Glutamatergic neuron (in vitro differentiated cells): ENCODE data around the gene FKBP14. TPM values are rescaled to one million over a fixed set of nuclear protein-coding genes. Genes with fewer than 3 reads are reported as not detected.
A peak's percentile ranks its signal among the peaks of the same experiment; 100 is the strongest.

Source experiments
- DNase-seq: peaks from one replicate; pipeline ENCODE4 v3.0.0; 2022
- H3K27ac Mint-ChIP-seq: one replicate; pipeline ENCODE4 v1.8.0; 2020; ENCODE audit warnings: mild to moderate bottlenecking, mixed read lengths, inconsistent platforms; ENCODE audit not compliant: unreplicated experiment
- H3K27me3 Mint-ChIP-seq: one replicate; pipeline ENCODE4 v1.8.0; 2020; ENCODE audit warnings: mild to moderate bottlenecking, moderate library complexity, mixed read lengths, inconsistent platforms; ENCODE audit not compliant: unreplicated experiment
- H3K36me3 Mint-ChIP-seq: one replicate; pipeline ENCODE4 v1.8.0; 2020; ENCODE audit warnings: mild to moderate bottlenecking, mixed read lengths, inconsistent platforms; ENCODE audit not compliant: unreplicated experiment
- H3K4me1 Mint-ChIP-seq: one replicate; pipeline ENCODE4 v1.8.0; 2020; ENCODE audit warnings: mild to moderate bottlenecking, low read depth, mixed read lengths, inconsistent platforms; ENCODE audit not compliant: unreplicated experiment
- H3K4me3 Mint-ChIP-seq: one replicate; pipeline ENCODE4 v1.8.0; 2020; ENCODE audit warnings: mild to moderate bottlenecking, mixed read lengths, inconsistent platforms; ENCODE audit not compliant: unreplicated experiment
- H3K9me3 Mint-ChIP-seq: one replicate; pipeline ENCODE4 v1.8.0; 2020; ENCODE audit warnings: mild to moderate bottlenecking, moderate library complexity, mixed read lengths, inconsistent platforms; ENCODE audit not compliant: unreplicated experiment
- CTCF ChIP-seq: fragments of 200-600 bp; sonication (generic); IDR thresholded peaks from one replicate; pipeline ENCODE4 v1.5.0; 2021; ENCODE audit not compliant: partially characterized antibody, unreplicated experiment
- total RNA-seq: library from RNA; stranded (reverse); fragmentation: NEBNext Ultra II Directional; extraction: Animal tissue kit (Norgen Biotek cat#: 25700); gene quantifications from one replicate; pipeline ENCODE4 v1.2.1, GENCODE V29; 2021; ENCODE audit not compliant: unreplicated experiment

The FKBP14 gene
- total RNA-seq, 1 donor from 2014 or later: 6.8 TPM

- DNase-seq: peak; percentile 73
- H3K27me3 Mint-ChIP-seq: peaks cover 7% of the 10 kb centered on the region
- TF ChIP-seq CTCF: peak; percentile 43
- peaks cover 6% of the 10 kb centered on the region for H3K4me1 Mint-ChIP-seq
- H3K9me3 Mint-ChIP-seq: peaks cover 12% of the 10 kb centered on the region
- peak within 1 kb of the TSS; percentile 97 for H3K4me3 Mint-ChIP-seq
- H3K27ac Mint-ChIP-seq: peak within 1 kb of the TSS; percentile 96
- peaks cover 6% of the 10 kb centered on the region for H3K36me3 Mint-ChIP-seq
Observed at GRCh38 chr7:29989257-29989995, 37.1 kb downstream of the FKBP14 start, which contains the start of gene SCRN1. Gene SCRN1 (minus strand): TSS chr7:29989801. CDS start chr7:29969067, 20,734 bp downstream.

GRCh38 chr7:29988424-29989256, 37.9 kb downstream of the FKBP14 start:
- no peak for TF ChIP-seq CTCF
- H3K4me1 Mint-ChIP-seq: peaks cover 6% of the 10 kb centered on the region
- H3K36me3 Mint-ChIP-seq: peaks cover 6% of the 10 kb centered on the region
- peaks cover 12% of the 10 kb centered on the region for H3K9me3 Mint-ChIP-seq
- peak overlapping the region; percentile 97 for H3K4me3 Mint-ChIP-seq
- peak; percentile 57 for DNase-seq
- peaks cover 7% of the 10 kb centered on the region for H3K27me3 Mint-ChIP-seq
- H3K27ac Mint-ChIP-seq: peak overlapping the region; percentile 96

GRCh38 chr7:29987811-29988317, 38.6 kb downstream of the FKBP14 start:
- H3K9me3 Mint-ChIP-seq: peaks cover 12% of the 10 kb centered on the region
- H3K27me3 Mint-ChIP-seq: peaks cover 7% of the 10 kb centered on the region
- H3K4me1 Mint-ChIP-seq: peaks cover 6% of the 10 kb centered on the region
- H3K27ac Mint-ChIP-seq: peak overlapping the region; percentile 96
- H3K36me3 Mint-ChIP-seq: peaks cover 6% of the 10 kb centered on the region
- no peak for DNase-seq
- no peak for TF ChIP-seq CTCF
- H3K4me3 Mint-ChIP-seq: peak overlapping the region; percentile 97

GRCh38 chr7:29987083-29987482, 39.4 kb downstream of the FKBP14 start:
- no peak for DNase-seq
- H3K27me3 Mint-ChIP-seq: peaks cover 7% of the 10 kb centered on the region
- peak overlapping the region; percentile 49 for H3K27ac Mint-ChIP-seq
- peak overlapping the region; percentile 97 for H3K4me3 Mint-ChIP-seq
- H3K4me1 Mint-ChIP-seq: peaks cover 6% of the 10 kb centered on the region
- H3K9me3 Mint-ChIP-seq: peaks cover 12% of the 10 kb centered on the region
- TF ChIP-seq CTCF: no peak
- no peaks in the 10 kb centered on the region for H3K36me3 Mint-ChIP-seq
